ENCODE measurements around the gene GSTA5. TPM values are rescaled to one million over a fixed set of nuclear protein-coding genes. Genes with fewer than 3 reads are reported as not detected.
A peak's percentile ranks its signal among the peaks of the same experiment; 100 is the strongest.
"Not testable (repeated sequence)": the region's sequence is repeated elsewhere in the genome, so short reads cannot be mapped to it uniquely, and the experiment has no call there.

GSTA5 gene
- total RNA-seq, 5 donors from 2014 or later (not counting 1 experiment from before 2014, with no cell fraction given): not detected

- no peaks in the 10 kb centered on the region for H3K36me3 Mint-ChIP-seq
- Histone ChIP-seq H3K27me3 (replicated peaks in 1 of 2; ENCODE audit: control insufficient read depth in 2 of 2, extremely low read depth in 1 of 2, insufficient read depth in 2 of 2, low read length in 1 of 2) (no peaks in the 10 kb centered on the region), H3K9me3 (no peaks in the 10 kb centered on the region), H3K4me3 (ENCODE audit: control insufficient read depth in 1 of 2, extremely low read depth in 1 of 2, low read length in 1 of 2) (no peak overlapping the region), H3K27ac (ENCODE audit: low read length) (no peak overlapping the region), H3K36me3 (ENCODE audit: control insufficient read depth in 2 of 2, extremely low read depth in 1 of 2, insufficient read depth in 1 of 2, low read length in 1 of 2) (no peaks in the 10 kb centered on the region), H3K4me1 (ENCODE audit: control insufficient read depth in 1 of 2, extremely low read depth in 1 of 2, insufficient read depth in 2 of 2, low read length in 2 of 2) (no peaks in the 10 kb centered on the region)
- no peaks in the 10 kb centered on the region for H3K9me3 Mint-ChIP-seq
- no peaks in the 10 kb centered on the region for H3K4me1 Mint-ChIP-seq
- no peak overlapping the region for H3K27ac Mint-ChIP-seq
- no CpG with 5 or more reads among the region's 1 CpG for WGBS (ENCODE audit: insufficient coverage)
- POLR2A ChIA-PET: no interaction called here
- no peak for DNase-seq
- CTCF ChIA-PET: no interaction called here
- no peak for ATAC-seq (replicated peaks in 1 of 4)
- peaks cover 14 to 23% of the 10 kb centered on the region in 2 donors for H3K27me3 Mint-ChIP-seq
- no peak overlapping the region for H3K4me3 Mint-ChIP-seq
These were observed 27.6 kb upstream of the GSTA5 start for GRCh38 chr6:52868240-52868639.

GRCh38 chr6:52861151-52861550 is 20.5 kb upstream of the GSTA5 start:
- H3K4me1 Mint-ChIP-seq; H3K4me3 Mint-ChIP-seq; H3K27ac ChIP-seq (ENCODE audit: low read length); POLR2A ChIA-PET; H3K27ac Mint-ChIP-seq; H3K9me3 ChIP-seq; ATAC-seq (replicated peaks in 1 of 4); CTCF ChIA-PET; H3K4me3 ChIP-seq (ENCODE audit: control insufficient read depth in 1 of 2, extremely low read depth in 1 of 2, low read length in 1 of 2); H3K9me3 Mint-ChIP-seq; H3K4me1 ChIP-seq (ENCODE audit: control insufficient read depth in 1 of 2, extremely low read depth in 1 of 2, insufficient read depth in 2 of 2, low read length in 2 of 2); H3K36me3 Mint-ChIP-seq; H3K36me3 ChIP-seq (ENCODE audit: control insufficient read depth in 2 of 2, extremely low read depth in 1 of 2, insufficient read depth in 1 of 2, low read length in 1 of 2); DNase-seq: not testable (repeated sequence)
- H3K27me3 ChIP-seq (replicated peaks in 1 of 2; ENCODE audit: control insufficient read depth in 2 of 2, extremely low read depth in 1 of 2, insufficient read depth in 2 of 2, low read length in 1 of 2): peaks cover 0 to 17% of the 10 kb centered on the region in 2 experiments
- 74% methylated on average over 6 of the region's 7 CpGs for WGBS (ENCODE audit: insufficient coverage)
- peaks cover 51 to 53% of the 10 kb centered on the region in 2 donors for H3K27me3 Mint-ChIP-seq

GRCh38 chr6:52858416-52858815 is 17.8 kb upstream of the GSTA5 start:
- no peaks in the 10 kb centered on the region for H3K36me3 ChIP-seq (ENCODE audit: control insufficient read depth in 2 of 2, extremely low read depth in 1 of 2, insufficient read depth in 1 of 2, low read length in 1 of 2)
- peaks cover 60% of the 10 kb centered on the region in 2 donors for H3K27me3 Mint-ChIP-seq
- no peaks in the 10 kb centered on the region for H3K4me1 ChIP-seq (ENCODE audit: control insufficient read depth in 1 of 2, extremely low read depth in 1 of 2, insufficient read depth in 2 of 2, low read length in 2 of 2)
- H3K27ac Mint-ChIP-seq: no peak overlapping the region
- no peaks in the 10 kb centered on the region for H3K4me1 Mint-ChIP-seq
- H3K27me3 ChIP-seq (replicated peaks in 1 of 2; ENCODE audit: control insufficient read depth in 2 of 2, extremely low read depth in 1 of 2, insufficient read depth in 2 of 2, low read length in 1 of 2): peaks cover 0 to 20% of the 10 kb centered on the region in 2 experiments
- no peak overlapping the region for H3K27ac ChIP-seq (ENCODE audit: low read length)
- WGBS (ENCODE audit: insufficient coverage): 82% methylated on average over 2 of the region's 4 CpGs
- H3K4me3 ChIP-seq (ENCODE audit: control insufficient read depth in 1 of 2, extremely low read depth in 1 of 2, low read length in 1 of 2): no peak overlapping the region
- no peak for ATAC-seq (replicated peaks in 1 of 4)
- DNase-seq: no peak
- POLR2A ChIA-PET: no interaction called here
- CTCF ChIA-PET: interaction anchor here in 1 of 2 donors (0.6 kb wide), 1 partner anchor 16 kb away, joined by 4 read pairs; no protein-coding TSS in a partner anchor
- H3K36me3 Mint-ChIP-seq: no peaks in the 10 kb centered on the region
- no peaks in the 10 kb centered on the region for H3K9me3 ChIP-seq
- no peak overlapping the region for H3K4me3 Mint-ChIP-seq
- H3K9me3 Mint-ChIP-seq: no peaks in the 10 kb centered on the region

- ATAC-seq (replicated peaks in 1 of 4); H3K4me3 ChIP-seq (ENCODE audit: control insufficient read depth in 1 of 2, extremely low read depth in 1 of 2, low read length in 1 of 2): not testable (repeated sequence)
These were observed 15.5 kb upstream of the GSTA5 start for GRCh38 chr6:52856137-52856536.

GRCh38 chr6:52849137-52849536 is 8.5 kb upstream of the GSTA5 start:
- no peak overlapping the region for H3K27ac Mint-ChIP-seq
- WGBS (ENCODE audit: insufficient coverage): 69% methylated on average over 4 of the region's 4 CpGs

More at GRCh38 chr6:52856137-52856536, 15.5 kb upstream of the GSTA5 start:
- H3K4me3 Mint-ChIP-seq; POLR2A ChIA-PET; H3K27ac ChIP-seq (ENCODE audit: low read length); H3K36me3 ChIP-seq (ENCODE audit: control insufficient read depth in 2 of 2, extremely low read depth in 1 of 2, insufficient read depth in 1 of 2, low read length in 1 of 2); H3K9me3 ChIP-seq; H3K9me3 Mint-ChIP-seq; H3K4me1 ChIP-seq (ENCODE audit: control insufficient read depth in 1 of 2, extremely low read depth in 1 of 2, insufficient read depth in 2 of 2, low read length in 2 of 2); H3K27ac Mint-ChIP-seq; H3K4me1 Mint-ChIP-seq; H3K36me3 Mint-ChIP-seq; DNase-seq: not testable (repeated sequence)
- peaks cover 0 to 20% of the 10 kb centered on the region in 2 experiments for H3K27me3 ChIP-seq (replicated peaks in 1 of 2; ENCODE audit: control insufficient read depth in 2 of 2, extremely low read depth in 1 of 2, insufficient read depth in 2 of 2, low read length in 1 of 2)
- no CpG with 5 or more reads among the region's 3 CpGs for WGBS (ENCODE audit: insufficient coverage)
- CTCF ChIA-PET: interaction anchor here in 1 of 2 donors (0.6 kb wide), 1 partner anchor 870 kb away, joined by 3 read pairs; no protein-coding TSS in a partner anchor
- H3K27me3 Mint-ChIP-seq: peaks cover 60 to 73% of the 10 kb centered on the region in 2 donors

GRCh38 chr6:52846002-52846401 is 5.4 kb upstream of the GSTA5 start:
- Mint-ChIP-seq H3K36me3 (no peaks in the 10 kb centered on the region), H3K27me3 (peaks cover 5 to 10% of the 10 kb centered on the region in 2 donors), H3K9me3 (peaks cover 0 to 5% (median 0%) of the 10 kb centered on the region in 3 donors), H3K4me1 (no peaks in the 10 kb centered on the region), H3K4me3 (no peak overlapping the region), H3K27ac (no peak overlapping the region)
- no peak overlapping the region for H3K27ac ChIP-seq (ENCODE audit: low read length)
- peaks cover 0 to 4% of the 10 kb centered on the region in 2 experiments for H3K27me3 ChIP-seq (replicated peaks in 1 of 2; ENCODE audit: control insufficient read depth in 2 of 2, extremely low read depth in 1 of 2, insufficient read depth in 2 of 2, low read length in 1 of 2)
- ATAC-seq (replicated peaks in 1 of 4): no peak
- no peaks in the 10 kb centered on the region for H3K36me3 ChIP-seq (ENCODE audit: control insufficient read depth in 2 of 2, extremely low read depth in 1 of 2, insufficient read depth in 1 of 2, low read length in 1 of 2)
- no peak overlapping the region for H3K4me3 ChIP-seq (ENCODE audit: control insufficient read depth in 1 of 2, extremely low read depth in 1 of 2, low read length in 1 of 2)
- CTCF ChIA-PET: interaction anchor here in 1 of 2 donors (0.8 kb wide), 1 partner anchor 14 kb away, joined by 3 read pairs; no protein-coding TSS in a partner anchor
- H3K4me1 ChIP-seq (ENCODE audit: control insufficient read depth in 1 of 2, extremely low read depth in 1 of 2, insufficient read depth in 2 of 2, low read length in 2 of 2): no peaks in the 10 kb centered on the region
- no peaks in the 10 kb centered on the region for H3K9me3 ChIP-seq
- WGBS (ENCODE audit: insufficient coverage): no CpG with 5 or more reads among the region's 1 CpG
- no peak for DNase-seq
- POLR2A ChIA-PET: no interaction called here

More at GRCh38 chr6:52849137-52849536, 8.5 kb upstream of the GSTA5 start:
- ATAC-seq (replicated peaks in 1 of 4): no peak
- Histone ChIP-seq H3K27ac (ENCODE audit: low read length) (no peak overlapping the region), H3K27me3 (replicated peaks in 1 of 2; ENCODE audit: control insufficient read depth in 2 of 2, extremely low read depth in 1 of 2, insufficient read depth in 2 of 2, low read length in 1 of 2) (peaks cover 0 to 4% of the 10 kb centered on the region in 2 experiments), H3K36me3 (ENCODE audit: control insufficient read depth in 2 of 2, extremely low read depth in 1 of 2, insufficient read depth in 1 of 2, low read length in 1 of 2) (no peaks in the 10 kb centered on the region), H3K4me1 (ENCODE audit: control insufficient read depth in 1 of 2, extremely low read depth in 1 of 2, insufficient read depth in 2 of 2, low read length in 2 of 2) (no peaks in the 10 kb centered on the region), H3K4me3 (ENCODE audit: control insufficient read depth in 1 of 2, extremely low read depth in 1 of 2, low read length in 1 of 2) (no peak overlapping the region), H3K9me3 (no peaks in the 10 kb centered on the region)
- ChIA-PET POLR2A (no interaction called here), CTCF (no interaction called here)
- no peaks in the 10 kb centered on the region for H3K4me1 Mint-ChIP-seq
- no peak for DNase-seq
- peaks cover 25 to 26% of the 10 kb centered on the region in 2 donors for H3K27me3 Mint-ChIP-seq
- no peaks in the 10 kb centered on the region for H3K36me3 Mint-ChIP-seq
- no peak overlapping the region for H3K4me3 Mint-ChIP-seq
- peaks cover 0 to 5% (median 0%) of the 10 kb centered on the region in 3 donors for H3K9me3 Mint-ChIP-seq

GRCh38 chr6:52843605-52844004 is 3.0 kb upstream of the GSTA5 start:
- no peak overlapping the region for H3K27ac ChIP-seq (ENCODE audit: low read length)
- H3K4me1 ChIP-seq (ENCODE audit: control insufficient read depth in 1 of 2, extremely low read depth in 1 of 2, insufficient read depth in 2 of 2, low read length in 2 of 2): no peaks in the 10 kb centered on the region
- no peaks in the 10 kb centered on the region for H3K36me3 Mint-ChIP-seq
- H3K4me3 Mint-ChIP-seq: no peak overlapping the region
- H3K27me3 Mint-ChIP-seq: peaks cover 13 to 17% of the 10 kb centered on the region in 2 donors
- POLR2A ChIA-PET: no interaction called here
- no peaks in the 10 kb centered on the region for H3K36me3 ChIP-seq (ENCODE audit: control insufficient read depth in 2 of 2, extremely low read depth in 1 of 2, insufficient read depth in 1 of 2, low read length in 1 of 2)
- no peak overlapping the region for H3K4me3 ChIP-seq (ENCODE audit: control insufficient read depth in 1 of 2, extremely low read depth in 1 of 2, low read length in 1 of 2)
- no peak for ATAC-seq (replicated peaks in 1 of 4)
- peak overlapping the region in 1 of 2 donors; percentile 12 for H3K27ac Mint-ChIP-seq
- H3K9me3 Mint-ChIP-seq: peaks cover 0 to 5% (median 0%) of the 10 kb centered on the region in 3 donors
- no CpG with 5 or more reads among the region's 4 CpGs for WGBS (ENCODE audit: insufficient coverage)
- H3K27me3 ChIP-seq (replicated peaks in 1 of 2; ENCODE audit: control insufficient read depth in 2 of 2, extremely low read depth in 1 of 2, insufficient read depth in 2 of 2, low read length in 1 of 2): peaks cover 0 to 7% of the 10 kb centered on the region in 2 experiments
- CTCF ChIA-PET: no interaction called here
- no peaks in the 10 kb centered on the region for H3K4me1 Mint-ChIP-seq
- DNase-seq: no peak
- H3K9me3 ChIP-seq: no peaks in the 10 kb centered on the region
